Neural cell (in vitro differentiated cells): Measurements from ENCODE around the gene RYR1. TPM values are rescaled to one million over a fixed set of nuclear protein-coding genes. Genes with fewer than 3 reads are reported as not detected.

Experiments
- H2AFZ ChIP-seq: fragments of 200-600, 300-800 bp; sonication (generic), shearing (Covaris generic); 2 replicates; pipeline ENCODE4 v1.6.0; 2014; ENCODE audit warnings: low read depth, mild to moderate bottlenecking, antibody characterized with exemption, low read length, moderate library complexity
- H3F3A ChIP-seq: fragments of 200-600 bp; shearing (Covaris generic); 2 replicates; pipeline ENCODE4 v1.6.1; 2016; ENCODE audit warnings: mild to moderate bottlenecking, moderate library complexity, mixed read lengths, antibody characterized with exemption, low read length; ENCODE audit not compliant: insufficient read depth, poor library complexity, severe bottlenecking
- H3K27ac ChIP-seq: fragments of 200-600, 300-800 bp; sonication (generic), shearing (Covaris generic); 2 replicates; pipeline ENCODE4 v1.5.1; 2014; ENCODE audit warnings: mild to moderate bottlenecking, low read length, moderate library complexity
- H3K27me3 ChIP-seq: fragments of 300-800, 200-600 bp; sonication (generic), shearing (Covaris generic); 2 replicates; pipeline ENCODE4 v1.6.0; 2014; ENCODE audit warnings: mild to moderate bottlenecking, low read depth, low read length, moderate library complexity; ENCODE audit not compliant: insufficient read depth
- H3K36me3 ChIP-seq: fragments of 300-800, 200-600 bp; sonication (generic), shearing (Covaris generic); 2 replicates; pipeline ENCODE4 v1.5.1; 2014; ENCODE audit warnings: mild to moderate bottlenecking, antibody characterized with exemption, low read length, moderate library complexity; ENCODE audit not compliant: insufficient read depth
- H3K4me2 ChIP-seq: fragments of 300-800, 200-600 bp; sonication (generic), shearing (Covaris generic); 2 replicates; pipeline ENCODE4 v1.6.0; 2014; ENCODE audit warnings: mild to moderate bottlenecking, low read length
- H3K4me3 ChIP-seq: fragments of 300-800, 200-600 bp; sonication (generic), shearing (Covaris generic); 2 replicates; pipeline ENCODE4 v1.5.1; 2014; ENCODE audit warnings: mild to moderate bottlenecking, low read length, moderate library complexity
- H3K79me2 ChIP-seq: fragments of 200-600 bp; shearing (Covaris generic); replicated peaks from 2 replicates; pipeline ENCODE4 v1.6.0; 2014; ENCODE audit warnings: mild to moderate bottlenecking, low read length, moderate library complexity; ENCODE audit not compliant: insufficient read depth
- H3K9ac ChIP-seq: fragments of 300-800, 200-600 bp; sonication (generic), shearing (Covaris generic); 2 replicates; pipeline ENCODE4 v1.6.1; 2016; ENCODE audit warnings: mild to moderate bottlenecking, low read length, mixed read lengths
- H3K9me2 ChIP-seq: fragments of 200-600 bp; shearing (Covaris generic); 2 replicates; pipeline ENCODE4 v1.6.1; 2016; ENCODE audit warnings: mild to moderate bottlenecking, low read length, mixed read lengths; ENCODE audit not compliant: insufficient read depth
- H3K9me3 ChIP-seq: fragments of 200-600, 300-800 bp; sonication (generic), shearing (Covaris generic); 2 replicates; pipeline ENCODE4 v1.6.1; 2016; ENCODE audit warnings: mild to moderate bottlenecking, mixed run types, low read length, moderate library complexity, mixed read lengths
- H4K20me1 ChIP-seq: fragments of 200-600 bp; shearing (Covaris generic); 2 replicates; pipeline ENCODE4 v1.6.1; 2016; ENCODE audit warnings: mild to moderate bottlenecking, mixed run types; ENCODE audit not compliant: insufficient read depth
- CTCF ChIP-seq: fragments of 450-650 bp; IDR thresholded peaks from 2 replicates; pipeline ENCODE4 v1.5.1; 2014; ENCODE audit warnings: antibody characterized with exemption, mild to moderate bottlenecking, moderate library complexity; ENCODE audit not compliant: poor library complexity, severe bottlenecking
- EP300 ChIP-seq: fragments of 450-650 bp; conservative IDR thresholded peaks from 2 replicates; pipeline ENCODE4 v1.6.1; 2014; ENCODE audit warnings: antibody characterized with exemption, mild to moderate bottlenecking, moderate library complexity; ENCODE audit not compliant: poor library complexity, severe bottlenecking
- EZH2 ChIP-seq: fragments of 200-600, 300-800 bp; shearing (Covaris generic), sonication (generic); IDR thresholded peaks from 2 replicates; pipeline ENCODE4 v1.6.1; 2014; ENCODE audit warnings: antibody characterized with exemption, low read length, borderline replicate concordance, mild to moderate bottlenecking; ENCODE audit not compliant: insufficient read depth, poor library complexity, severe bottlenecking
- MXI1 ChIP-seq: fragments of 450-650 bp; conservative IDR thresholded peaks from 2 replicates; pipeline ENCODE4 v1.6.1; 2014; ENCODE audit warnings: antibody characterized with exemption, mild to moderate bottlenecking; ENCODE audit not compliant: poor library complexity, severe bottlenecking
- POLR2AphosphoS5 ChIP-seq: IDR thresholded peaks from 2 replicates; pipeline ENCODE4 v1.6.1; 2012
- RAD21 ChIP-seq: fragments of 450-650 bp; conservative IDR thresholded peaks from 2 replicates; pipeline ENCODE4 v1.6.1; 2014; ENCODE audit warnings: antibody characterized with exemption, mild to moderate bottlenecking, moderate library complexity
- REST ChIP-seq: IDR thresholded peaks from 2 replicates; pipeline ENCODE4 v1.6.1; 2012; ENCODE audit warnings: borderline replicate concordance
- SMC3 ChIP-seq: fragments of 450-650 bp; conservative IDR thresholded peaks from 2 replicates; pipeline ENCODE4 v1.6.1; 2014; ENCODE audit warnings: antibody characterized with exemption, mild to moderate bottlenecking, moderate library complexity; ENCODE audit not compliant: poor library complexity
- TAF1 ChIP-seq: IDR thresholded peaks from 2 replicates; pipeline ENCODE4 v1.6.1; 2012; ENCODE audit warnings: low read depth
- polyA plus RNA-seq: library from polyadenylated mRNA; depleted of rRNA; stranded (reverse); fragments of >200 nt; gene quantifications from 2 replicates; pipeline ENCODE4 v1.2.3, GENCODE V29; 2014

Gene RYR1
- polyA plus RNA-seq, 1 donor from 2014 or later = 0.69 TPM

GRCh38 chr19:38404858-38405257 lies 28.6 kb upstream of the RYR1 start:
- no peaks in the 10 kb centered on the region for H4K20me1 ChIP-seq
- H3K4me3 ChIP-seq = no peak overlapping the region
- H2AFZ ChIP-seq = no peak overlapping the region
- TF ChIP-seq CTCF = no peak
- no peak for TF ChIP-seq REST
- TF ChIP-seq RAD21 = no peak
- no peak for TF ChIP-seq MXI1
- no peak for TF ChIP-seq SMC3
- no peak for TF ChIP-seq EP300
- TF ChIP-seq POLR2AphosphoS5 = no peak
- TF ChIP-seq EZH2 = no peak
- TF ChIP-seq TAF1 = no peak
- no peaks in the 10 kb centered on the region for H3K9me2 ChIP-seq
- no peaks in the 10 kb centered on the region for H3K36me3 ChIP-seq
- no peak overlapping the region for H3K27ac ChIP-seq
- peaks cover 3% of the 10 kb centered on the region for H3F3A ChIP-seq
- H3K9ac ChIP-seq = no peak overlapping the region
- H3K9me3 ChIP-seq = no peaks in the 10 kb centered on the region
- no peak overlapping the region for H3K4me2 ChIP-seq
- H3K79me2 ChIP-seq = no peaks in the 10 kb centered on the region
- no peaks in the 10 kb centered on the region for H3K27me3 ChIP-seq

- H3K27ac ChIP-seq = no peak overlapping the region
- H3K9me3 ChIP-seq = no peaks in the 10 kb centered on the region
- H3F3A ChIP-seq = peaks cover 3% of the 10 kb centered on the region
- TF ChIP-seq EZH2 (no peak), MXI1 (no peak), EP300 (no peak), POLR2AphosphoS5 (no peak), SMC3 (no peak), CTCF (no peak)
- H3K36me3 ChIP-seq = no peaks in the 10 kb centered on the region
- H3K79me2 ChIP-seq = no peaks in the 10 kb centered on the region
- no peak overlapping the region for H3K4me3 ChIP-seq
- no peak overlapping the region for H3K9ac ChIP-seq
- no peaks in the 10 kb centered on the region for H3K27me3 ChIP-seq
- H3K4me2 ChIP-seq = no peak overlapping the region
- H4K20me1 ChIP-seq = no peaks in the 10 kb centered on the region
- no peak overlapping the region for H2AFZ ChIP-seq
- H3K9me2 ChIP-seq = no peaks in the 10 kb centered on the region
These were observed 28.2 kb upstream of the RYR1 start for GRCh38 chr19:38405276-38405675.
